ENCODE measurements around the gene ARPC5L.

DNA sequence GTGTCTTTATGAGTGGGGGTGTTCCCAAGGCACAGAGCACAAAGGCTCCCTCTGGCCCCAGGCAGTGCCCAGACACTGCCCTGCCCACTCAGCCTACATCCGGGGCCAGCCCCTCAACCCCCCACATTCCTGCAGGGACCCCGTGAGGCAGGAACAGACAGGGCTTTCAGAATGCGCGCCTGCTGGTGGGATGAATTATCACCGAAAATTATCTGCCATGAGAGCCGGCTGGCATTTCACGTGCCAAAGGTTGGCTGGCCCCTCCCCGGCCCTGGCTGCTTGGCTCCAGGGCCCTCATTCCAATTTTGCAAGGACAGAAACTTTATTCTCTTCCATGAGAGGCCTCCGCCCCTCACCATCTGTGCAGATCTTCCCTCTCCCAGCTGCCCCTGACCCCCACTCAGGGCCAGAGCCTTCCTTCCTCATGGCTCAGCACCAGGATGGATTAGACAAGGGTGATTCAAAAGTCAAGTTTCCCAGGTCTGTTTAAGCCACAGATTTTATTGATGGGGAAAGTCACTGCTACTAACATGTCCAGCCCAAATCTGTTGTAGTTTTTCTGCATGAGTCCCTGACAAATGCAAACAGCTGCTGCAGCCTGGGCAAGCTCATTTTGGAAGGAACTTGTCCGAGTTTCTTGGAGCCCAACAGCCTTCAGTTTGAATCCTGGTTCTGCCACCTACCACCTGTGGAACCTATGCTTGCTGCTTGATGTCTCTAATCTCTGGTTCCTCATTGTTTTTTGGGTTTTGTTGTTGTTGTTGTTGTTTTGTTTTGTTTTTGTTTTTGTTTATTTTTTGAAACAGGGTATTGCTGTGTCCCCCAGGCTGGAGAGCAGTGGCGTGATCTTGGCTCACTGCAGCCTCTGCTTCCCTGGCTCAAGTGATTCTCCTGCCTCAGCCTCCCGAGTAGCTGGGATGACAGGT lies 41.0 kb upstream of the ARPC5L start:
- TF ChIP-seq, protein P1, sequence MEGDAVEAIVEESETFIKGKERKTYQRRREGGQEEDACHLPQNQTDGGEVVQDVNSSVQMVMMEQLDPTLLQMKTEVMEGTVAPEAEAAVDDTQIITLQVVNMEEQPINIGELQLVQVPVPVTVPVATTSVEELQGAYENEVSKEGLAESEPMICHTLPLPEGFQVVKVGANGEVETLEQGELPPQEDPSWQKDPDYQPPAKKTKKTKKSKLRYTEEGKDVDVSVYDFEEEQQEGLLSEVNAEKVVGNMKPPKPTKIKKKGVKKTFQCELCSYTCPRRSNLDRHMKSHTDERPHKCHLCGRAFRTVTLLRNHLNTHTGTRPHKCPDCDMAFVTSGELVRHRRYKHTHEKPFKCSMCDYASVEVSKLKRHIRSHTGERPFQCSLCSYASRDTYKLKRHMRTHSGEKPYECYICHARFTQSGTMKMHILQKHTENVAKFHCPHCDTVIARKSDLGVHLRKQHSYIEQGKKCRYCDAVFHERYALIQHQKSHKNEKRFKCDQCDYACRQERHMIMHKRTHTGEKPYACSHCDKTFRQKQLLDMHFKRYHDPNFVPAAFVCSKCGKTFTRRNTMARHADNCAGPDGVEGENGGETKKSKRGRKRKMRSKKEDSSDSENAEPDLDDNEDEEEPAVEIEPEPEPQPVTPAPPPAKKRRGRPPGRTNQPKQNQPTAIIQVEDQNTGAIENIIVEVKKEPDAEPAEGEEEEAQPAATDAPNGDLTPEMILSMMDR (IDR thresholded peaks at IDR 0.05) = no peak
- no peak for TF ChIP-seq POLR2A (IDR thresholded peaks at IDR 0.05)

Measured in testis (tissue), 2 donors.